GM19025 (cell line): Measurements from ENCODE around the gene KCNJ6.
A peak's percentile ranks its signal among the peaks of the same experiment; 100 is the strongest.

ENCODE experiments used
- ATAC-seq: cut with Tn5 transposase; IDR thresholded peaks from one replicate; pipeline ENCODE4 v1.9.1; 2021; ENCODE audit warnings: mild to moderate bottlenecking, low read depth, moderate library complexity; ENCODE audit not compliant: unreplicated experiment

Gene KCNJ6

DNA sequence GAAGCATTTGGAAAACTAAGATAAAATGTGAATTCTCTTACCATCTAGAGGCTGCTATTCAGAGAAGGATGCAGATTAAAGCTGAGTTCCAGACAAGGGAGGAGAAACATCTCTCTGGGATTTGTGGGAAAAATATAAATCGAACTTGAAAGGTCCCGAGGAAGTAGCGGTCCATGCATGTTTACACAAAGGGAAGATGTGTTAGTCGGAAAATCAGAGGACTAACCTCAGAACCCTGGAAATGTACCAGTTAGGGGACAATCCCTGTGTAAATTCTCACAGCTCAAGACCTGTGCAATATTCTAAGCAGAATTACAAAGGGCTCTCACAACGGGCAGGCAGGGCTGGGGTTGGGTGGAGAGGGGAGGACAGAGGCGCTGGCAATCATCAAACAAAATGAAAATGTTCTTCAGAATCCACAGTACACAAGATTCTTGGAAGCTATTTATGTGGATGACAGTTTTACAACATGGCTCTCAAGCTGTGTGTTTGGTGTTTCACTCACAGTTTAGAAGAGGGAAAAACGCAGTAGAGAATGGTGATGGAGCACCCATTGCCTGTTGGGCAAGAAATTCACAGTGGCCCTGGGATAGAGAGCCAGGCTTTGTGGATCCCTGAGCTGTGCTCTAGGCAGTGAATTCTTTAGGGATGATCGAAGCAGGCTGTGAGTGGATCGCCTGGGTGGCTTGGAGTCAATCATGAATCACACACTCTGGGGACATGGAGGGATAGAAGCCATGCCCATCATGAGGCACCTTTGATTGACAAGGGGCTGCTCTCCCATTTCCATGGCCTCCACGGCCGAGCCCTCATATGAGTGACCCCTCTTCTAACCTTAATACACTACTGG lies 47.6 kb downstream of the KCNJ6 start:
- no peak for ATAC-seq

DNA sequence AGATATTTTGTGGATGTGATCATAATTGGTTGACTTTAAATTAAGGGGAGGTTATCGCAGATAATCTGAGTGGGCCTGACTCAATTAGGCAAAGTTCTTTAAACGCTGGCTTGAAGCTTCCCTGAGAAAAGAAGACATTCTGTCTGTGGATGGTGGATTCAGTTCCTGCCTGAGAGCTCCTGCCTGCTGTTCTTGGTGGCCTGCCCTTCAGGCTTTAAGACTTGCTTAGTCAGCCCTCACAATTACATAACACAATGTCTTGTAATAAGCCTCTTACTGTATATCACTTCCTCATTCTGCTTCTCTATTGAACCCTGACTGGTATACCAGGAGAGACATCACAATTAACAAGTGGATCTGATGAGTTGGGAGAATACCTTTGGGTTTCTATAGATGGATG lies 50.2 kb downstream of the KCNJ6 start:
- no peak for ATAC-seq

DNA sequence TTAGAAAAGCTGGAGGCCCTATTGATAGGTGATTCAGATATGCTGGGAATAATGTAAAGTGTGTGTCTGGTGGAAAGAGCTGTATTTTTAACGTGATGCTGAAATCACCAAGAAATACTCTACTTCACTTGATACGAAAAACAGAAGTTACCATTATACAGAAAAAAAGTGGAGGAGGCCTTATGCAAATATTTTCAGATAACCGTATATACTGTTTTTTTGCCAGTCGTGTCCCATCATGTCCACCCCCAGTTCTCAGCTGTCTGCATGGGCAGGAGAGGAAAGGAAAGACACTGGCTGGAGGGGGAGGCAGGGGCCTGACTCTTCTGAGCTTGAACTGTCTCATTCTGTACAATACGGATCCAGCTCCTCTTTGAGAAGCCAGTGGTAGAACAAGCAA lies 51.1 kb downstream of the KCNJ6 start:
- ATAC-seq = no peak

DNA sequence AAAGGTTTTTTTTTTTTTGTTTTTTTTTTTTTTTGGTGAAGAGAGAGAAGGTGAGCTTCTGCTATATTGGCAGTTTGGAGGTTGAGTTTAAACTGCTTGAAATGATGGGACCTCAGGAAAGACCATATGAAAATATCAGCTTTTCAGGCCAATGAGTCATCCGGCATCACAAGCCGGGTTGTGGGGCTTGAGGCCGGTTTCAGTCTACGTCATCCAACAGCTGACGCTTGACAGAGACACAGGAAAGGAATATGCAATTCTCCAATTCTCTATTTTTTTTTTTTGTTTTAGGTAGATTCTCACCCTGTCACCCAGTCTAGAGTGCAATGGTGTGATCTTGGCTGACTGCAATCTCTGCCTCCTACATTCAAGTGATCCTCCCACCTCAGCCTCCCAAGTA lies 52.4 kb downstream of the KCNJ6 start:
- no peak for ATAC-seq

DNA sequence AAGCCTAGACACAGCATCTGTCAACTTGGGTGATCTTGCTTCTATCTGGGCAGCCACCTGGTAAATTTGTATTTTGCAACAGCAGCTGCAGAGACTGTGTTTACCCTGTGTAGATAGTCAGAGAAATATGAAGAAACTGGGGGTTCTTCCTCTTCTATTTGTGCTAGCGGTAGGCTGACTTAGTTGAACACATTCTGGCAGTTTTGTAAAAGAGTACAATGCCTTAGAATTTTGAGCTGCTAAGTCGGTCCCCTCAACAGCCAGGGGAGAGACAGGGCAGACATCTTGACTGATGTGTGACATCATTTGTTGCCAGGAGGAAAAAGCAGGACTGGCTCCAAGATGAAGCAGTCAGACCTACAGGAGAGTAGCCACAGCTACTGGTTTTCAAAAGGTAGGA lies 53.7 kb downstream of the KCNJ6 start:
- peak; percentile 79 for ATAC-seq

DNA sequence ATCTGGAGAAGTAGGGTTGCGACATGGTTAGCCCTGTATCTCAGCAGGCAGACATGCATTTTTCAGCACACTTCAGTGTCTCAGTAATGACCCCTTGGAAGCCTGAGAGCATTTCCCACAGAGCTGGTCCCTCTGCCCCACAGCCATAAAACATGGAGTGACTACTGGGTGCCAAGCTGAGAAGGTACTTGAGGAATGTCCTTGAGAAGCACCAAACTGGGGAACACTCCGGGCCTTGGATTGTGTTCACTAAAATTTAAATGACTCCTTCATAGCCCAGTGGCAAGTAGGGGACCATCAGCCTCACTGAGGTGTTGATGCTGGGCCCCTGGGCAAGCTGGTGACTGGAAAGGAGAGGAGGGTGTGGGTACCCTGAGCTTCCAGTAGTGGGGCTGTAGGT lies 54.7 kb downstream of the KCNJ6 start:
- ATAC-seq = no peak

DNA sequence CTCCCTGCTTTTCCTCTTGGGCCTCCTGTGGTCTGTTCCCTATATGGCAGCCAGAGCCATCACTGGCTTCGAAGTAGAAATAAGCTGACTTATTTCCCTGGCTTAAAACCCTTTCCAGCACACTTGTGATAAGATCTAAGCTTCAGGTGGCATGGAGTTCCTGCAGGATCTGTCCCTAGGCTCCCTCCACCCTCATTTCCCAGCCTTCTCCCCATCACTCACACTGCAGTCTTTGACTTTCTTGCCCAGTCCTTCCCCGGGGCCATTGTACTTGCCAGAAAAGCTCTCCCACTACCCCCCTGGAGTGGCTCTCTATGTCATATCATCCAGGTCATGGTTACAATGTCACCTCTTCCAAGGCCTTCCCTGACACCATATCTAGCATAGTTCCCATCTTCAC lies 55.8 kb downstream of the KCNJ6 start:
- ATAC-seq = no peak

DNA sequence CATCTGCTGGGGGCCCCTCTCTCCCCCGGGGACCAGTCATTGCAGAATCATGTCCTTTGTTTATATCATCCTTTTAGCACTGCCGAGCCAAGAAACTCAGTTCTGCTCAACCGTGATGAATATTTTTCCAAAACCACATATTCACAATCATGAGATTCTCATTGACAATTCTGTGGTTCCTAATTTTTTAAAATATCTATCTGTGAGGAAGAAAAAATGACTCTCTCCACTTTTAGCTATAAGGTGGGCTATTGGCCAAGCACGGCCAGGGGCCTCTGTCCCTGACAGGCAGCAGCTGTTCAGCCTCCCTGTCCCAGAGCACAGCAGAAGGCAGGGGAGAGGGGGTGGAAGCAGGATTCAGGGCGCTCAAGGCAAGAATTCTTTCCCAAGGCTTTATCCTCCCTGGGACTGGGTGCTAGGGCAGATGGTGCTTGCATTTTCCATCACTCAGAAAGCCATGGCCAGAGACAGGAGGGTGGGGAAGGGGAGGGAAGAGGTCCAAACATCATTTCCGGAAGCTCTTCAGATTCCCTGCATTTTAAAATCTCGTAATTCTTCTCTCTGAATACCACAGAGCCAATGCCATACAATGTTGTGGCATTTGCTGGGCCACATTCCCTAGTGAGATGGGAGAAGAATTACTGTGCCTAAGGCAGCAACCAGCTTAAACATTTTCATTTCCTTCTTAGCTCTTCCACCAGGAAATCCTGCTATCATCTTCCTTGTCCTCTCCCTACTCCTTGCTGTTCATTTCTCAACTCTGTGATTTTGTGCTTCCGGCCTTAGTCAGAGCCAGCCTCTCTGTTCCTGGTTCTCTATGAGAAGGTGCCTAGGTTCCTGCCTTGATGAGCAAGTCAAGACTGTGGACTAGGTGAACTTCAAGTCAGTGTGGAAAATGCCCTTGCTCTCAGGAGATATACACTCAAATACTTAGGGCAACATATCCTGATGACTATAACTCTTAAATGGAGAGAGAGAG lies 60.3 kb downstream of the KCNJ6 start:
- no peak for ATAC-seq

DNA sequence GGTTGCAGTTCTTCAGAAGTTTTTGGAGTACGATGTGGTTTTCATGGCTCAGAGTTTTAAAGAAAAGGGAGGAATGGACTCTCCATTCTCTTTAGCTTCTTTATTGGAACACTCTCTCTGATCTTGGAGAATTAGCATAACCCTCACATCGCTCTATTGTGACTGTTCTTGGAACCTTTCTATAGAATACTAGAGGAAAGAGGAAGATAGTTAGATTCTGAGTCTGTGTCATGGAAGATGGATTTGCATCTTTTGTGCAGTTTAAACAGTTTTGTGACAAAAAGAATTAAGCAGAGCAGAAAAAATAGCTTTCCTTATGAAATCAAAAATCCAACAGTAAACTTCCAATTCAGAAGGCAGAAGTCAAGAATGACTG lies 61.0 kb downstream of the KCNJ6 start:
- ATAC-seq = no peak

DNA sequence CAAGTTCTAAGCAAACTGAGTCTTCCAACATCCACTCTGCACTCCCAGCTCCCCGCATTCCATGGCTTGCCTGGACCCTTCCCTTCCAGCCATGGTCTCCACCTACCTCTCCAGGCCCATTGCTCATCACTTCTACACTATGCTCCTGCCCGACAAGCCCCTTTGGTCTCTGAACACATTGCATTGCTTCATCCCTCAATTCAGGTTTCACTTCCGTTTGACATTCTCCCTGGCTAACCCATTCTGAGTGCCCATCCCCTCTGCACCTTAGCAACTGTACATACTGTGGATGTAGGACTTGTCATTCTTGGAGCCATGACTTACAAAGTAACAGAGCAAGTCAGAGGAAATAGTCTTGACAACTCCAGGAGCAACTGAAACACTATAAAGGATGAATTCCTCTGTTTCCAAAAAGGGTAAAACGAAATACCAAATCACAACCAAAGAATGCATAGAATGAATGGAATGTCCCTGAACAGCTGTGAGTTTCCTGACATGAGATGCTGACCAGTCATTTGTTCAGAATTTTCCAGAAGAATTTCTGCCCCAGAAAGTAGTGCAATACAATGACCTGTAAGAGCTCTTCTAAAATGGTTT lies 66.7 kb downstream of the KCNJ6 start:
- no peak for ATAC-seq

DNA sequence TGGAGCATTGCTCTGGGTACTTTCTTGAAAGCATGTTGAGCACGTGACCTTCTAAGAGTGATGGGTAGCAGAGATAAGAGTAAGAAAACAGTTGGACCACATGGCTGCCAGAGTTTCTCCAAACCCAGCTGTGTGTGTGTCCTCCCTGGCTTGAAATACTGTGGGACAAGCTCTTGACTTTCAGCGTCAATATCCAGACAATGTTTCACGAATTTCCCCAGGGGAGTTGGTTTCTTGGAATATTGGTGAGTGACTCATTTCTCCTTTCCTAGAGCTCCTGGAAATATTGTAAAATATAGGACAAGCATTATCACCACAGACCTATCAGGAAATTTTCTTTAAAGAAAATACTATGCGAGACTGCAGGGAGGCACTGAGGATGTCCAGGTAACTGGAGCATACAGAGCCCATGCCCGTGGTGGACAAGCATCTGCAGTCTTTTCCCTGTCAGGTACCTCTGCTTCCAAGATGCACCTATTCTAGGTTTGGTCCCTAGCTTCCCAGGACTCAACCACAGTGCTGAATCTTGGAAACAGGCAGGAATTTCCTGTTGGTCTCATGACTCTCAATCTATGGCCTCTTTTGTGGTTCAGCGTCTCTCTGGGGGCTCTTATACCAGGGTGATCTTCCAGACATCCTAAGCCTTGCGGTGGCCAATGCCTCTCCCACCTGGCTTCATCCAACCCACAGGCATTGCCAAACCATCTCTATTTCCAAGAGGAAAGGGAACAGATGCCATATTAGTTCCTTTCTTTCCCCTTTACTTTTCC lies 67.4 kb downstream of the KCNJ6 start:
- no peak for ATAC-seq

DNA sequence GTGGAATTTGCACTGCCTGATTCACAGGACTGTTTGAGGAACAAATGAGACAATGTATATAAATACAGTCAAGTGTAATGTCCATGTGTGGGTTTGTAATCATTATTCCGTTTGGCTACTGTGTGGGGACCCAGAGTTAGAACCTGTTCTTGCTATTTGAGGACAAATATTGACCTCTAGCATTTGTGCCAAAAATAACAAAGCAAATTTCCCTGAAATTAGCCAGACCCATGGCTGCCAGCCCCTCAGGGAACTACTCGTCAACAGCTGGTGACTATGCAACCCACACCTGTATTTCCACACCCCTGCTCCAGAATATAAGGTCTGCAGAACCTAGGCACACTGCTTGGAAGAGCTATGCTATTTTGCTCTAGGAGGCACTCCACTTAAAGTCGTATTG lies 70.7 kb downstream of the KCNJ6 start:
- ATAC-seq = no peak

DNA sequence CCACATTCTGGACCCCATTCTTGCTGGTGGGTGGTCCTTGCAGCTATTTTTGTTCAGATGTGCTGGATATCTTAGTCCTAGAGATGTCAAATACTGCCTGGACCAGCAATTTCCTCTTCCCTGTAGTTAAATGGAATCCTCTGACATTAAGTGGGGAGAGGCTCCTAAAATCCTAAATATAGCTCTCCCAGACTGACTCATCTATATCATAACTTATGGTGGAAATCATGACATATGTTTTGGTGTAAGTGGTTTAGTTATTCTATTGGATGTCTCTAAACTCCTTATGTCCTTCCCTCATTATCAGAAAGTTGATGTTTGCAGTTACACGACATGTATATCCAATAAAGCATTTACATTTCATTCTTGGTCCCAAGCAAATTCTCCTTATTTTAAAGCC lies 73.1 kb downstream of the KCNJ6 start:
- ATAC-seq = no peak

DNA sequence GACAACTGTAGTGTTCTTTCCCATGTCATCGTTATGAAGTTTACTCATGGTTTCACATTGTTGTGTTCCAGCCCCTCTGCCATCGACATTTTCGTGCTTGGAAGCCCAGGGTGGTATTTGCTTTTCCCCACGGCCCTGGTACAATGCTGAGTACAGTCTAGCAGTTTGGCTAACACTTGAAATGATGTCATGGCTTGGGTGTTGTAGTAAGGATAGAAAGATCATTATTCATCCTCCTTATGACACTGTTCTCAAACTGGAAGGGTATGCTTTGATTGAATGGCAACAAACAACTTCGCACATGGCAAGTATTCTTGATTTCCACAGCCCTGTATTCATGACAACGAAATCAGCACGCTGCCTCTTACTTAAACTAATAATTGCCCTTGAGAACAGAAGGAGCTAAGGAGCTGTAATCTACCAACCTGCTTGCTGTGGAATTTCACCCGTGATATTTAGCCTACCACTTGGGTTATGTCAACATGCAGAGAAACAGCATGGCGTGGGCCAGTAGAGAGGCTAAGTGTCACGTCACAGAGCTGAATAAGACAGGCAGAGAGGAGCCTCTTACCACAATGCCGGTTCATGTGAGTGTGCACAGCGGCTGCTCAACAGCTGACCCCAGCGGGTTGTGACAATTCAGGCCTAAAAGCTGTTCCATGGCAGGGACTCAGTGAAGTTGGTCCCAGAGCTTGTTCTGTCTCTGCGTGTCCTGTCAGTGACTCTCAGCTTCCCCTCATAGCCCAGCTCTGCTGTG lies 73.9 kb downstream of the KCNJ6 start:
- ATAC-seq = no peak

DNA sequence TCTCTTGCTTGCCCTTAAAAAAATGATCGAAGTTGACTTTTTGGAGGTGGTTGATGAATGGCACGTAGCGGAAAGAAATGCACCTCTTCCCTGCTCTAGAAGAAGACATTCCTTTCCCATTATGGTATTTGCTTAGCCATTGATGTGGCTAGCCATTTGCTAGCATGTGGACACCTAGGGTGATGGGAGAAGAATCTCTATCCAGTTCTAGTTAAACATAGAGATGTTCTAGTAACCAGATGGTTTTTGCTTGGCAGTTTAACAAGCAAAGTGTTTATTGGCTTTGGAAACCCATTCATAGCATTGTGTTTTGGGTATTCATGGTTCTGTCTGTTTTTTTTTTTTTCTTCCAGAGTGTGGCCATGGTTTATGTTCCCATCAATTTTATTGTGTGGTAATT lies 78.9 kb downstream of the KCNJ6 start:
- no peak for ATAC-seq

DNA sequence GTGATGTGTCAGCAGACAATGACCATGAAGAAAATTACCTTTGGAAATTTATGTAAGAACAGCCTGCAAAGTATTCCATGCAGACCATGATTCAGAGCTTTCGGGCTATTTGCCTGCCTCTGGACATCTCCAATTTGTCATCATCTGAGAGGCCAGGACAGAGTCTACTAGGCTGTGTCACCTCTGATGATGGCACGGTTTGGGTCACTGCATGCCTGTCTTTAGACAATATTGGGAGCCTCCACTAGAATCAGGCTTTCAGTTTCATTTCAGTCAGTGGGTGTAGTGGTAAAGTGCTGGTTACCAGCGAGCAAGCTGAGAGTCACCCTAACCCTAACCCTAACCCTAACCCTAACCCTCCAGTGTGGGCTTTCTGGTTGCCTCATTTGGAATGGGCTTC lies 80.8 kb downstream of the KCNJ6 start:
- ATAC-seq = no peak

DNA sequence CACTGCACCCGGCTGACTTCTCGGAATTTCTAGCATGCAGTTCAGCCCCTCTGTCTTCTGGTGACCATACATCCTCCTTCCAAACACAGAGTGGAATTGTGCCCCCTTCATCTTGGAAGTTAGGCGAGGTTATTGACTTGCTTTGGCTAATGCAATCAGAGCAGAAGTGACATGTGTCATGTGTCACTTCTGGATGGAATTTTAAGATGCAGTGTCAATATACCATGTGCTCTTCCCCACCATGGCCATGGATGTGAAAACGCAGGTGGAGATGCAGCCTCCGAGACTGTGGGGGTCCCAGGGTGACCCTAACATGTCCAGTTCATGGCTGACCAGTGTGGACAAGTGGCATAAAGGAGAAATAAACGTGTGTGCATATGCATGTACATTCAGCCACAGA lies 83.0 kb downstream of the KCNJ6 start:
- ATAC-seq = no peak

DNA sequence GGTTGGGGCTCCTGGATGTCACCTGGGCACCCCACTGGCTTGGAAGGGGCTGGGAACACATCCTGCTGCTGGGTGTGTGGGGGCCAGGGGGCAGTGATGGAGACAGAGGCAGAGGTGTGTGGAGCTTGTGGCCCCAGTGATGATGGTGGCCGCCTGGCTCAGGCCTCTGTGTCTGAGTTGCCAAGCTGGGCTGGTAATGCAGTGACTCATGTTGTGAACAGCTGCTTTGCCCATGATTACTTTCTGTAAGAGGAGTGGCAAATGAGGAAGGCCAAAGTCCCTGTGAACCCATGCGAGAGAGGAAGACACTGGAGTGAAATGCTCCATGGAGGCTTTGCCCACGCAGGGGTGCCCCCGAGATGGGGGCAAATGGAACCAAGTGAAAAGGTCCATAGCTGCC lies 86.8 kb downstream of the KCNJ6 start:
- peak; percentile 59 for ATAC-seq

DNA sequence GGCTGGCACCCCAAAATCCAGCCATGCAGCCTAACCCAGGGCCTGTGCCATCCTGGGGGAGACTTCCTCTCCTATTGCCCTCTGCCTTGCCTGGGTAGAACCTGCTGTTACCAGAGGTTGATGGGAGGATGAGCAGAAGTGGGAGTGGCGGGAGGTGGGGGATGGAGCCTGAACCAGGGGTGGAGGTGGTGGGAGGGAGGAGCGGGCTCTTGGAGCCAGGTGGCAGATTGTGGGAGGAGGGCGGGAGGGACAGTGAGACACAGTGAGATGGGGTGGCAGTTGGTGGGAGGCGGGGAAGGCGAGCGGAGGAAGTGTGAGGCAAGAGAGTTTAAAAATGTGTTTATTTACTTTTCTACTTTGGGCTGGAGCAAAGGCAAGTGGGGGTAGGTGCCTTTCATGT lies 87.3 kb downstream of the KCNJ6 start:
- no peak for ATAC-seq

DNA sequence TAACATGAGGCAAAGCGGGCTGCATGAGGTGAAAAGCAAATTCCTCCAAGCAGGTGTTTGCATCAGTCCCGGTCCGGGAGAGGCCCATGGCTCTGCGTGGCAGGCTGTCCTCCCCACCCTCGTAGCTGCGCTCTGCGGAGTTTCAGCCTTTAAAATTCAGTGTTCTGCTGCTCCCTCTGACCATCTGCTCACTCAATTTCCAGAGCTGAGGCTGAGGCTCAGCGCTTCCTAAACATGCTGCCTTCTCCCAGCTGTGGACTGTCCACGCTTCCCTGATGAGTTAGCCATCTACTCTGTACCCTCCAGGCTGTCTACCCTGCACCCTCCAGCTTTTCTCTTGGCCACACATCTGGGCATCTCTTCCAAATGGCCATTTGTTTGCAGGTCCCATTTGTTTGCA lies 87.7 kb downstream of the KCNJ6 start:
- no peak for ATAC-seq
